SU-DHL-6 (cell line): ENCODE results near the gene GNAQ.

Source experiments
- H2AFZ ChIP-seq: fragments of 200-600 bp; sonication (generic); 2 replicates; pipeline ENCODE4 v1.6.1; 2014; ENCODE audit warnings: low read depth, mild to moderate bottlenecking, moderate library complexity, mixed read lengths, antibody characterized with exemption, low read length; ENCODE audit not compliant: severe bottlenecking
- H3F3A ChIP-seq: fragments of 200-600 bp; shearing (Covaris generic); 2 replicates; pipeline ENCODE4 v1.6.0; 2016; ENCODE audit warnings: antibody characterized with exemption, mild to moderate bottlenecking; ENCODE audit not compliant: insufficient read depth
- H3K27ac ChIP-seq: fragments of 200-600 bp; sonication (generic); 2 replicates; pipeline ENCODE4 v1.5.1; 2016; ENCODE audit warnings: low read depth, mild to moderate bottlenecking, low read length, moderate library complexity, mixed read lengths
- H3K27me3 ChIP-seq: fragments of 200-600 bp; sonication (generic), shearing (Covaris generic); 2 replicates; pipeline ENCODE4 v1.6.0; 2014; ENCODE audit warnings: mild to moderate bottlenecking, low read length
- H3K36me3 ChIP-seq: fragments of 200-600 bp; sonication (generic); 2 replicates; pipeline ENCODE4 v1.6.1; 2014; ENCODE audit warnings: mild to moderate bottlenecking, low read length, mixed read lengths
- H3K4me2 ChIP-seq: fragments of 300-600, 200-600 bp; shearing (Covaris generic), sonication (generic); 2 replicates; pipeline ENCODE4 v1.6.0; 2014; ENCODE audit warnings: low read length, low read depth, mild to moderate bottlenecking; ENCODE audit not compliant: poor library complexity, severe bottlenecking
- H3K4me3 ChIP-seq: fragments of 200-600 bp; sonication (generic); 2 replicates; pipeline ENCODE4 v1.5.1; 2014; ENCODE audit warnings: antibody characterized with exemption, low read length, mild to moderate bottlenecking, mixed read lengths; ENCODE audit not compliant: insufficient read depth, poor library complexity, severe bottlenecking
- H3K79me2 ChIP-seq: fragments of 200-600 bp; sonication (generic); 2 replicates; pipeline ENCODE4 v1.6.1; 2014; ENCODE audit warnings: mild to moderate bottlenecking, low read length, moderate library complexity; ENCODE audit not compliant: insufficient read depth
- H3K9ac ChIP-seq: fragments of 200-600 bp; sonication (generic); 2 replicates; pipeline ENCODE4 v1.7.0; 2014; ENCODE audit warnings: mild to moderate bottlenecking, low read length
- H3K9me2 ChIP-seq: fragments of 200-600 bp; sonication (generic); replicated peaks from 2 replicates; pipeline ENCODE4 v1.6.1; 2014; ENCODE audit warnings: low read length; ENCODE audit not compliant: insufficient read depth
- H3K9me3 ChIP-seq: fragments of 200-600 bp; sonication (generic); 2 replicates; pipeline ENCODE4 v1.6.1; 2014; ENCODE audit warnings: low read length, mixed read lengths; ENCODE audit not compliant: insufficient read depth
- H4K20me1 ChIP-seq: fragments of 200-600 bp; sonication (generic); 2 replicates; pipeline ENCODE4 v1.6.1; 2014; ENCODE audit warnings: low read depth, mild to moderate bottlenecking, antibody characterized with exemption, low read length, moderate library complexity, mixed read lengths
- EZH2phosphoT487 ChIP-seq: fragments of 200-600 bp; sonication (generic), shearing (Covaris generic); conservative IDR thresholded peaks from 2 replicates; pipeline ENCODE4 v1.6.1; 2018; ENCODE audit warnings: mild to moderate bottlenecking, antibody characterized with exemption, low read length, moderate library complexity, mixed read lengths
- TF ChIP-seq, protein P1 (sequence below): fragments of 200-600 bp; sonication (generic); IDR thresholded peaks from one replicate; pipeline ENCODE4 v1.5.1; 2017; ENCODE audit warnings: antibody characterized with exemption, mild to moderate bottlenecking, low read length, moderate library complexity; ENCODE audit not compliant: insufficient read depth, poor library complexity, severe bottlenecking

GNAQ gene

DNA sequence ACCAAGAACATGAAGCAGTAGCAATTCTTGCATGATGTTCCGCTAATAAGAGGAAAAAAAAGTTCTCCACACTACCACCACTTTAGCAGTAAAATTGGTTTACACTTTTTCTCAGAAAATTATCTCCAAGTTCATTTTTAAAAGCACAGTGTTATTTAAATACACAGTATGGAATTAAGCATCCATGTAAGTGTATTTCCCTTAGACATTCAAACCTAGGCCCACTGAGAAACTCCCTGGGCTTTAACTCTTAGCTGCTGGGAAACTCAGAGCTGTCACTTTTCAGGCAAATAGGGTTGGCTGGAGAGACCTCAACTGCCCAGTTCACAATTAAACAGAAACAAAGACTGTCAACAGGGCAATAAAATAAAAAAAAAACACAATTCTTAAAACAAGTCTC is 2.7 kb downstream of the GNAQ start:
- Histone ChIP-seq H3K9me2 (no peaks in the 10 kb centered on the region), H2AFZ (no peak overlapping the region), H3K79me2 (no peaks in the 10 kb centered on the region), H3K9me3 (no peaks in the 10 kb centered on the region), H3K9ac (no peak overlapping the region), H3F3A (no peaks in the 10 kb centered on the region), H3K27me3 (no peaks in the 10 kb centered on the region), H3K4me3 (no peak overlapping the region), H4K20me1 (no peaks in the 10 kb centered on the region), H3K36me3 (no peaks in the 10 kb centered on the region), H3K27ac (no peak overlapping the region), H3K4me2 (no peak overlapping the region)
- TF ChIP-seq, protein P1, sequence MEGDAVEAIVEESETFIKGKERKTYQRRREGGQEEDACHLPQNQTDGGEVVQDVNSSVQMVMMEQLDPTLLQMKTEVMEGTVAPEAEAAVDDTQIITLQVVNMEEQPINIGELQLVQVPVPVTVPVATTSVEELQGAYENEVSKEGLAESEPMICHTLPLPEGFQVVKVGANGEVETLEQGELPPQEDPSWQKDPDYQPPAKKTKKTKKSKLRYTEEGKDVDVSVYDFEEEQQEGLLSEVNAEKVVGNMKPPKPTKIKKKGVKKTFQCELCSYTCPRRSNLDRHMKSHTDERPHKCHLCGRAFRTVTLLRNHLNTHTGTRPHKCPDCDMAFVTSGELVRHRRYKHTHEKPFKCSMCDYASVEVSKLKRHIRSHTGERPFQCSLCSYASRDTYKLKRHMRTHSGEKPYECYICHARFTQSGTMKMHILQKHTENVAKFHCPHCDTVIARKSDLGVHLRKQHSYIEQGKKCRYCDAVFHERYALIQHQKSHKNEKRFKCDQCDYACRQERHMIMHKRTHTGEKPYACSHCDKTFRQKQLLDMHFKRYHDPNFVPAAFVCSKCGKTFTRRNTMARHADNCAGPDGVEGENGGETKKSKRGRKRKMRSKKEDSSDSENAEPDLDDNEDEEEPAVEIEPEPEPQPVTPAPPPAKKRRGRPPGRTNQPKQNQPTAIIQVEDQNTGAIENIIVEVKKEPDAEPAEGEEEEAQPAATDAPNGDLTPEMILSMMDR = no peak
- no peak for TF ChIP-seq EZH2phosphoT487

DNA sequence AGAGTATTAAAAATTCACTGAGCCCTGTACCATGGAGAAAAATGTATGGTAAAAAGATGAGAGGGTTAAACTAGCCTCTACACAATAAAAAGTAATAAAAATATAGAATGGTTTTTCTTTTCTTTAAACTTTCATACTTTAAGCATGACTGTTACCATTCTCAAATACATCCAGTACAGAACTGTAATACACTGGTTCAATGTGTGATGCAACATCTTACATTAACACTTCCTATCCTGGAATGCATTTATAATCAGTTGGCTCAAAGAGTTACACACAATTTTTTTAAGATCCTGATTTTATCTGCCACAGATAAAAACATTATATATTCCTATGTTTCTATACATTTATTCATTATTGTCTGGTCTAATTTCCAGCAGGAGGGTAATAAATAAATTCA is 4.7 kb downstream of the GNAQ start:
- Histone ChIP-seq H3K36me3 (no peaks in the 10 kb centered on the region), H2AFZ (no peak overlapping the region), H3K79me2 (no peaks in the 10 kb centered on the region), H3K27ac (no peak overlapping the region), H3K4me2 (no peak overlapping the region), H3K9me3 (no peaks in the 10 kb centered on the region), H4K20me1 (no peaks in the 10 kb centered on the region), H3K27me3 (no peaks in the 10 kb centered on the region), H3K4me3 (no peak overlapping the region), H3K9me2 (no peaks in the 10 kb centered on the region), H3F3A (no peaks in the 10 kb centered on the region), H3K9ac (no peak overlapping the region)
- no peak for TF ChIP-seq EZH2phosphoT487
- TF ChIP-seq, protein P1 = no peak

DNA sequence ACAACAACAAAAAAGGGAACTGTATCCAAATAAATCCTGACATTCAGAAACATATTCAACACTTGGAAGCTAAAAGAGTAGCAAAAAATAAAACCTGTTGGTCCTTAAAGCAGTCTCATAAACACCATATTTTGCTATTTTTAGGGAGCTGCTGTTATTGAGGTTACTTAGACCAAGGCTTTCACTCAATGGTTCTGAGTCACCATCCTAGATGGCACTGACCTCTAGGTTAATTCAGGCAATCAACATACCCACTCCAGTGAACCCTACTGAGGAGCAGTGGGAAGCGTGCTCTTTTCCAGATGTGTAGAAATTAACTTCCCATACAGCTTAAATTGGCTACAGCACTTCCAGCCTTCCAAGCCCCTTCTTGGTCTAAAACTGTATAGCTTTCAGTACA is 5.2 kb downstream of the GNAQ start:
- Histone ChIP-seq H3K36me3 (no peaks in the 10 kb centered on the region), H3K4me3 (no peak overlapping the region), H3K79me2 (no peaks in the 10 kb centered on the region), H3K4me2 (no peak overlapping the region), H4K20me1 (no peaks in the 10 kb centered on the region), H3K27me3 (no peaks in the 10 kb centered on the region), H3K9me3 (no peaks in the 10 kb centered on the region), H3K9ac (no peak overlapping the region), H2AFZ (no peak overlapping the region), H3K27ac (no peak overlapping the region), H3K9me2 (no peaks in the 10 kb centered on the region), H3F3A (no peaks in the 10 kb centered on the region)
- TF ChIP-seq, protein P1 = no peak
- TF ChIP-seq EZH2phosphoT487 = no peak

DNA sequence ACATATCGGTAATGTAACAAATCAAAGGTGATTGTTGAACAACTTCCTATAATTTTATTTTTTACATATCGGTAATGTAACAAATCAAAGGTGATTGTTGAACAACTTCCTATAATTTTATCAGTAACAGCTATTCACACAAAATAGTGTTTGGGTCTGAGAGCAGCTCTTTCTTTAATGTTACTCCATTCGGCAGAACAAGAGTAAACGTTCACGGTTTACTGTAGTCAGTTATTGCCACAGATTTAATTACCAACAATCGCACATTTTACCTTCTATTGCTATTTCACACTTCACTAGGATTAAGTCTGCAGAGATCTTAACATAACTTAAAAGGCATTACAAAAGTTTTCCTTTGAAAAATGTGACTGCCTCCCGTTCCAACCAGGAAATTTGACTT is 6.4 kb downstream of the GNAQ start:
- H3F3A ChIP-seq = no peaks in the 10 kb centered on the region
- H2AFZ ChIP-seq = no peak overlapping the region
- H3K9me3 ChIP-seq = no peaks in the 10 kb centered on the region
- no peaks in the 10 kb centered on the region for H3K9me2 ChIP-seq
- H3K36me3 ChIP-seq = no peaks in the 10 kb centered on the region
- H3K27me3 ChIP-seq = no peaks in the 10 kb centered on the region
- no peak overlapping the region for H3K4me2 ChIP-seq
- H3K27ac ChIP-seq = no peak overlapping the region
- TF ChIP-seq, protein P1 = no peak
- TF ChIP-seq EZH2phosphoT487 = no peak
- H3K4me3 ChIP-seq = no peak overlapping the region
- no peak overlapping the region for H3K9ac ChIP-seq
- H4K20me1 ChIP-seq = no peaks in the 10 kb centered on the region
- no peaks in the 10 kb centered on the region for H3K79me2 ChIP-seq
